ENCODE results near the gene RNU5D-1.

RNU5D-1 gene

GRCh38 chr1:44695671-44696070 lies 35.3 kb downstream of the RNU5D-1 start:
- Histone ChIP-seq H3K4me1 (ENCODE audit: insufficient read depth, low read length) (no peaks in the 10 kb centered on the region), H3K27me3 (ENCODE audit: insufficient read depth, low read length) (no peaks in the 10 kb centered on the region), H3K36me3 (ENCODE audit: insufficient read depth, low read depth, low read length) (no peaks in the 10 kb centered on the region), H3K9me3 (ENCODE audit: insufficient read depth, low read depth, low read length) (no peaks in the 10 kb centered on the region), H3K27ac (ENCODE audit: low read length) (no peak overlapping the region), H3K9ac (ENCODE audit: low read depth, low read length) (no peak overlapping the region), H3K4me3 (ENCODE audit: low read length) (no peak overlapping the region)

DNA sequence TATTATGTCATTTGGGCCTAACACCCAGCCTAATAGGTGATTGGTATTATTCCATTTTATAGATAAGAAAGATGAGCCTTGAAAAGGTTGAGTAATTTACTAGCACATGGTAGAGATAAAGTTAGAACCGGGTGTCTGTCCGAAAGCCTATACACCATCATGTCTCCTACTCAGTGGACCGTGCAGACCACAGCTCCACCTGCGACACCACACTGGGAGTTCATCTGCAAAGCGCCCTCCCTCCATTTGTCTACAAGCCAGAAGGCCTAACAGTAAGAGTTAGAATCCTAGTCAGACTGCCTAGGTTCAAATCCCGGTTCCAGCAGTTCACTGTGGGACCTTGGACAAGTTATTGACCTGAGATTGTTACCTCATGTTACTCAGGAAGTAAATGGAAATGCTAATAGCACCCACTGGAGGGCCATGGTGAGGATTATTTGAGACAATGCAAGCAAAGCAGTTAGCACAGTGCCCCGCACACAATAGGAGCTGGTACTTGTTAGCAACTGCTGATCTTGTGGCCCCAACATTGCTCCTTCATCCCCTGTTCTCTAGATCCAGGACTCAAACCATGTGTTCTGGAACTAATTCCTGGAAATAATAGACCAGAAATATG lies 36.0 kb downstream of the RNU5D-1 start:
- H3K4me3 ChIP-seq (ENCODE audit: low read length): no peak overlapping the region
- no peaks in the 10 kb centered on the region for H3K4me1 ChIP-seq (ENCODE audit: insufficient read depth, low read length)
- H3K9ac ChIP-seq (ENCODE audit: low read depth, low read length): no peak overlapping the region
- no peaks in the 10 kb centered on the region for H3K9me3 ChIP-seq (ENCODE audit: insufficient read depth, low read depth, low read length)
- H3K27ac ChIP-seq (ENCODE audit: low read length): no peak overlapping the region
- no peaks in the 10 kb centered on the region for H3K36me3 ChIP-seq (ENCODE audit: insufficient read depth, low read depth, low read length)
- H3K27me3 ChIP-seq (ENCODE audit: insufficient read depth, low read length): no peaks in the 10 kb centered on the region

DNA sequence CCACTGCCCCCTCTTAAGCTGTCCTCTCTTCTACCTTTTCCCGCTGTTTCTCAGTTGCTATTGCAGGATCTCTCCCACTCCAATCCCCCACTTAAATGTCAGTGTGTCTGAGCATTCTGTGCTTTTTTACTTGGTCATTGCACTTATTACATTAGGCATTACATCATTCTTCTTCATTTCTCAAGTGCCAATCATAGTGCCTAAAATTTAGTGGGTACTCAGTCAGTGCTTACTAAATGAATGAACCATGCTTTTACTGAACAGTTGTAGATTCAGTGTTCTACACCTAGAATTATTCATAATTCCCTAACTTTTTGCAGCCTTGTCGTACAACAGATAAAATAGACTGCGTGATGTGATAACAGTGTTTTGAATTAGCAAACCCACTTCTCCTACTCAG lies 37.1 kb downstream of the RNU5D-1 start:
- H3K36me3 ChIP-seq (ENCODE audit: insufficient read depth, low read depth, low read length): no peaks in the 10 kb centered on the region
- H3K27me3 ChIP-seq (ENCODE audit: insufficient read depth, low read length): no peaks in the 10 kb centered on the region
- H3K9ac ChIP-seq (ENCODE audit: low read depth, low read length): no peak overlapping the region
- H3K4me1 ChIP-seq (ENCODE audit: insufficient read depth, low read length): peaks cover 1% of the 10 kb centered on the region; the same call in 1 of the 2 replicates
- no peak overlapping the region for H3K4me3 ChIP-seq (ENCODE audit: low read length)
- H3K9me3 ChIP-seq (ENCODE audit: insufficient read depth, low read depth, low read length): no peaks in the 10 kb centered on the region
- H3K27ac ChIP-seq (ENCODE audit: low read length): no peak overlapping the region

GRCh38 chr1:44693159-44693558 lies 37.8 kb downstream of the RNU5D-1 start:
- H3K27ac ChIP-seq (ENCODE audit: low read length): no peak overlapping the region
- peaks cover 7% of the 10 kb centered on the region for H3K4me1 ChIP-seq (ENCODE audit: insufficient read depth, low read length)
- no peak overlapping the region for H3K4me3 ChIP-seq (ENCODE audit: low read length)
- no peak overlapping the region for H3K9ac ChIP-seq (ENCODE audit: low read depth, low read length)
- no peaks in the 10 kb centered on the region for H3K27me3 ChIP-seq (ENCODE audit: insufficient read depth, low read length)
- H3K9me3 ChIP-seq (ENCODE audit: insufficient read depth, low read depth, low read length): no peaks in the 10 kb centered on the region
- no peaks in the 10 kb centered on the region for H3K36me3 ChIP-seq (ENCODE audit: insufficient read depth, low read depth, low read length)

DNA sequence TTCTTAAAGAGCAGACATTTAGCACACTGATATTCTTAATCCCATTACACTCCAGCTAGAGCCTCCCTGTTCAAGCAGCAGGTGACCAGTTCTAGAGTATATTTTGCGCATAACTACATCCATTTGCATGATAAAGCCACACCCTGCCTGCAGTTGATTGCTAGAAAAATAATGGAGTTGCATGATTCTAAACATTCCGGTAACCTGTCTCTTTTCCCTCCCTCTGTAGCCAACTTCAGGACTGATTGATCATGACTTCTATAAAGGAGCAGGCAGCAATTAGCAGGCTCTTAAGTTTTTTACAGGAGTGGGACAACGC lies 41.6 kb downstream of the RNU5D-1 start:
- no peaks in the 10 kb centered on the region for H3K36me3 ChIP-seq (ENCODE audit: insufficient read depth, low read depth, low read length)
- no peak overlapping the region for H3K27ac ChIP-seq (ENCODE audit: low read length)
- H3K9ac ChIP-seq (ENCODE audit: low read depth, low read length): no peak overlapping the region
- no peak overlapping the region for H3K4me3 ChIP-seq (ENCODE audit: low read length)
- H3K27me3 ChIP-seq (ENCODE audit: insufficient read depth, low read length): no peaks in the 10 kb centered on the region
- no peaks in the 10 kb centered on the region for H3K9me3 ChIP-seq (ENCODE audit: insufficient read depth, low read depth, low read length)
- H3K4me1 ChIP-seq (ENCODE audit: insufficient read depth, low read length): peaks cover 10% of the 10 kb centered on the region

- no peak overlapping the region for H3K4me3 ChIP-seq (ENCODE audit: low read length)
- H3K27me3 ChIP-seq (ENCODE audit: insufficient read depth, low read length): no peaks in the 10 kb centered on the region
- H3K9me3 ChIP-seq (ENCODE audit: insufficient read depth, low read depth, low read length): no peaks in the 10 kb centered on the region
- H3K36me3 ChIP-seq (ENCODE audit: insufficient read depth, low read depth, low read length): no peaks in the 10 kb centered on the region
- no peak overlapping the region for H3K9ac ChIP-seq (ENCODE audit: low read depth, low read length)
- H3K4me1 ChIP-seq (ENCODE audit: insufficient read depth, low read length): peaks cover 10% of the 10 kb centered on the region
- H3K27ac ChIP-seq (ENCODE audit: low read length): no peak overlapping the region
Measured at GRCh38 chr1:44688760-44689446, 42.1 kb downstream of the RNU5D-1 start.

DNA sequence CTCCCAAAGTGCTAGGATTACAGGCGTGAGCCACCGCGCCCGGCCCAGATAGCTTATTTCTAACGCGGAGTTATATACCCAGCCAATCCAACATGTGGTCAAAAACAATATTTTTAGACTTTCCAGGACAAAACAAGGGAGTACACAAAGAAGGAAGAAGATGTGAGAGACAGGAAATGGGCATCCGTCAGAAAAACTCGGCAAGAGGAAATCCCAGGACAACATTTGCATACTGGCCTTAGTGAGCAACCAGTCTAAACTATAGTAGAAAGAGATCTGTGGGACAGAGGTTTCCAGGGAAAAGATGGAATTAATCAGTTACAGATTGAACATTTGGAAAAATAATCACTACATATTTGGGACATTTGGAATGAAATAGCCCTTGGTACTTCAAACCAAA lies 45.1 kb downstream of the RNU5D-1 start:
- Histone ChIP-seq H3K36me3 (ENCODE audit: insufficient read depth, low read depth, low read length) (no peaks in the 10 kb centered on the region), H3K9me3 (ENCODE audit: insufficient read depth, low read depth, low read length) (no peaks in the 10 kb centered on the region), H3K4me3 (ENCODE audit: low read length) (no peak overlapping the region), H3K27ac (ENCODE audit: low read length) (no peak overlapping the region), H3K27me3 (ENCODE audit: insufficient read depth, low read length) (no peaks in the 10 kb centered on the region), H3K9ac (ENCODE audit: low read depth, low read length) (no peak overlapping the region), H3K4me1 (ENCODE audit: insufficient read depth, low read length) (peaks cover 17% of the 10 kb centered on the region)

GRCh38 chr1:44685218-44685617 lies 45.8 kb downstream of the RNU5D-1 start:
- no peak overlapping the region for H3K27ac ChIP-seq (ENCODE audit: low read length)
- H3K36me3 ChIP-seq (ENCODE audit: insufficient read depth, low read depth, low read length): no peaks in the 10 kb centered on the region
- H3K27me3 ChIP-seq (ENCODE audit: insufficient read depth, low read length): no peaks in the 10 kb centered on the region
- H3K9me3 ChIP-seq (ENCODE audit: insufficient read depth, low read depth, low read length): no peaks in the 10 kb centered on the region
- peaks cover 17% of the 10 kb centered on the region for H3K4me1 ChIP-seq (ENCODE audit: insufficient read depth, low read length)
- no peak overlapping the region for H3K4me3 ChIP-seq (ENCODE audit: low read length)
- no peak overlapping the region for H3K9ac ChIP-seq (ENCODE audit: low read depth, low read length)

DNA sequence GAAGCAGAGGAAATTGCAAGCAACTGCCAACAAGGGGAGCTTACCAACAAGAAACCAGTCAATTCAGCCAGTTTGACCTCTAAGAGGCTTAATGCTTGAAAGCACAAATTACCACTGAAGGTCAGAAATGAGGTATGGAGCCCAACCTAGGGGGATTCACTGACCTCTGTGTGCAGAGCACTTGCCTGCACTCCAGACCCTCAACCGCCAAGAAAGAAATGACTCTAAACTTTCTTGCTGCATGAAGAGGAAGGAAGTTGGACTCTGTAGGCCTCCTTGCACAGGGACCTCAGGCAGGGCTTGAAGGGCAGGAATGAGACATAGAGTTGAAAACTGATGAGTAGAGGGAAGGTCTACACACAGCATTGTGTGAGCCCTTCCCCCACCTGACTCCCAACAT lies 46.4 kb downstream of the RNU5D-1 start:
- Histone ChIP-seq H3K4me1 (ENCODE audit: insufficient read depth, low read length) (peaks cover 17% of the 10 kb centered on the region), H3K9ac (ENCODE audit: low read depth, low read length) (no peak overlapping the region), H3K4me3 (ENCODE audit: low read length) (no peak overlapping the region), H3K36me3 (ENCODE audit: insufficient read depth, low read depth, low read length) (no peaks in the 10 kb centered on the region), H3K9me3 (ENCODE audit: insufficient read depth, low read depth, low read length) (no peaks in the 10 kb centered on the region), H3K27me3 (ENCODE audit: insufficient read depth, low read length) (no peaks in the 10 kb centered on the region), H3K27ac (ENCODE audit: low read length) (no peak overlapping the region)

DNA sequence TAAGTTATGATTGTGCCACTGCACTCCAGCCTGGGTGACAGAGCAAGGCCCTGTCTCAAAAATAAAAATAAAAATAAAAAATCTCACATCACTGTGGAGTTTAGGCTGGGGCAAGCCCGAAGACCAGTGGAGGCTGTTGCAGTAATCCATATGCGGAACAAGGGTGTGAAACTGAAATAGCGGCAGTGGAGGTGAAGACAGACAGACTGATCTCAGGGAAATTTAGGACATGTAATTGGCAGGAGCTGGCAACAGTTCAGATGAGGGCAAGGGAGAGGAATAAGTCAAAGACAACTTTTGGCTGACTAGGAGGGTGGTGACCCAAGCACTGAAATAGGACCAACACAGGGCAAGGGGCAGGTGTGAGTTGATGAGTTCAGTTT lies 48.1 kb downstream of the RNU5D-1 start:
- H3K4me3 ChIP-seq (ENCODE audit: low read length): no peak overlapping the region
- H3K36me3 ChIP-seq (ENCODE audit: insufficient read depth, low read depth, low read length): no peaks in the 10 kb centered on the region
- H3K27me3 ChIP-seq (ENCODE audit: insufficient read depth, low read length): no peaks in the 10 kb centered on the region
- H3K9ac ChIP-seq (ENCODE audit: low read depth, low read length): no peak overlapping the region
- no peaks in the 10 kb centered on the region for H3K9me3 ChIP-seq (ENCODE audit: insufficient read depth, low read depth, low read length)
- no peak overlapping the region for H3K27ac ChIP-seq (ENCODE audit: low read length)
- peaks cover 9% of the 10 kb centered on the region for H3K4me1 ChIP-seq (ENCODE audit: insufficient read depth, low read length)

DNA sequence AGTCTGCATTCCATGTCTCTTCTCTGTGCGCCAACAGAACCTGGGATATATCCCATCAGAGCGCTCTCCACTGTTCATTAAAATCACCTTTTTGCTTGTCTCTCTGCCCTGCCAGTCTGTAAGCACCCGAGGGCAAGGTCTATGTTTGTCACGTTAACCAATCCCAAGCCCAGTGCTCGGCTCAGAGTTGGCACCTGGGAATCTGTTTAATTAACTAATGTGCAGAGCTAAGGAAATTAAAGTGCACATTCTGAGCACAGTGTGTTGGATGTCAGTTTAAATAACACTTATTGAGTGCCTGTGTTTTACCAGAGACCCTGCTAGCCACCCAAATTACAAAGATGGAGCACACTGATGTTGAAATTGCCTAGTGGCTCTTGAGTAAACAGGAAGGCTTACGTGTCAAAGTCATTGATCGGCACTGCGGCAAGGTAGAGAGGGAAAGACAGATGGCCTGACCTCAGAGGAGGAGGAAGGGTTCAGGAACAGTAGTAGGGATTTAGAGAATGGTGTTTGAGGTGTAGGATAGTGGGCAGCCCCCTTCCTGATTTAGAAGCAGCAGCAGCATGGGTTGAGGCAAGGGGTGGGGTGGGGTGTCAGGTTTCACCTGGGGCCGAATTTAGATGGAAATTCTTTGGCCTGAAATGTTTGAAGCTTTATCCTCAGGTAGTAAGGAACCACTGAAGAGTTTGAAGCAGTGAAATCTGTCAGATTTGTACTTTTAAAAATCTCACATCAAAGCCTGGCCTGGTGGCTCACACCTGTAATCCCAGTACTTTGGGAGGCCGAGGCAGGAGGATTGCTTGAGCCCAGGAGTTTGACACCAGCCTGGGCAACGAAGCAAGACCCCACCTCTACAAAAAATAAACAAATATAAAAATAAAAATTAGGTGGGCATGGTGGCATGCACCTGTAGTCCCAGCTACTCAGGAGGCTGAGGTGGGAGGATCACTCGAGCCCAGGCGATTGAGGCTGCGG lies 48.8 kb downstream of the RNU5D-1 start:
- peak overlapping the region; percentile 56; the same call in 1 of the 2 replicates for H3K9ac ChIP-seq (ENCODE audit: low read depth, low read length)
- peaks cover 9% of the 10 kb centered on the region for H3K4me1 ChIP-seq (ENCODE audit: insufficient read depth, low read length)
- H3K27me3 ChIP-seq (ENCODE audit: insufficient read depth, low read length): no peaks in the 10 kb centered on the region
- no peaks in the 10 kb centered on the region for H3K9me3 ChIP-seq (ENCODE audit: insufficient read depth, low read depth, low read length)
- no peaks in the 10 kb centered on the region for H3K36me3 ChIP-seq (ENCODE audit: insufficient read depth, low read depth, low read length)
- H3K4me3 ChIP-seq (ENCODE audit: low read length): peak overlapping the region; percentile 31; the same call in 1 of the 2 replicates
- H3K27ac ChIP-seq (ENCODE audit: low read length): peak overlapping the region; percentile 48

Data from iPS-20b (cell line).